SK-N-SH (cell line): ENCODE measurements around the gene LIMS1. TPM values are rescaled to one million over a fixed set of nuclear protein-coding genes. Genes with fewer than 3 reads are reported as not detected.
"Not testable (repeated sequence)": the region's sequence is repeated elsewhere in the genome, so short reads cannot be mapped to it uniquely, and the experiment has no call there.

Experiments used
- CTCF ChIA-PET: fragments of 300-600, 350-600 bp; formaldehyde crosslinking; extraction: SDS; loops from one replicate; lab custom pipeline; 2021; lab: Yijun Ruan, JAX
- POLR2A ChIA-PET: fragments of 350-600 bp; sonication (Branson Sonifier 250); formaldehyde crosslinking; extraction: SDS; loops from one replicate; lab custom pipeline; 2020; ENCODE audit warnings: antibody characterized with exemption, inconsistent platforms; lab: Yijun Ruan, JAX
- DNase-seq: peaks from one replicate; pipeline ENCODE4 v3.0.0; 2012
- H2AFZ ChIP-seq: fragments of 200-600 bp; sonication (generic); 2 replicates; pipeline ENCODE4 v1.8.1; 2016; ENCODE audit warnings: antibody characterized with exemption, mild to moderate bottlenecking, low read depth
- H3F3A ChIP-seq: fragments of 200-600 bp; sonication (generic); replicated peaks from 2 replicates; pipeline ENCODE3; 2016; ENCODE audit warnings: antibody characterized with exemption, mild to moderate bottlenecking; ENCODE audit not compliant: insufficient read depth
- H3K27ac ChIP-seq, 2 experiments: fragments of 200-500 bp in 1 of 2; fragments of 200-600 bp in 1 of 2; sonication (Bioruptor generic) in 1 of 2; sonication (generic), shearing (Covaris generic) in 1 of 2; 2 replicates each; pipeline versions ENCODE4 v1.5.1 to v1.6.1; 2014 to 2016; ENCODE audit warnings: low read depth in 2 of 2, inconsistent platforms in 1 of 2, low read length in 1 of 2, mild to moderate bottlenecking in 1 of 2, mixed read lengths in 1 of 2
- H3K27me3 ChIP-seq: fragments of 200-600 bp; sonication (generic), shearing (Covaris generic); 2 replicates; pipeline ENCODE4 v1.6.1; 2016; ENCODE audit warnings: mixed run types; ENCODE audit not compliant: insufficient read depth
- H3K36me3 ChIP-seq, 2 experiments: fragments of 200-500 bp in 1 of 2; fragments of 200-600 bp in 1 of 2; sonication (Bioruptor generic) in 1 of 2; sonication (generic) in 1 of 2; replicated peaks in 1 of 2; 2 replicates each; pipeline versions ENCODE3 to v1.5.1; 2014 to 2016; ENCODE audit warnings: low read length in 1 of 2, mild to moderate bottlenecking in 1 of 2; ENCODE audit not compliant: insufficient read depth in 2 of 2, control insufficient read depth in 1 of 2
- H3K4me1 ChIP-seq, 2 experiments: fragments of 200-500 bp in 1 of 2; fragments of 200-600 bp in 1 of 2; sonication (Bioruptor generic) in 1 of 2; sonication (generic), shearing (Covaris generic) in 1 of 2; 2 replicates each; pipeline versions ENCODE4 v1.5.1 to v1.6.1; 2014 to 2016; ENCODE audit warnings: low read depth in 1 of 2, low read length in 1 of 2, mixed run types in 1 of 2; ENCODE audit not compliant: insufficient read depth in 2 of 2, control insufficient read depth in 1 of 2
- H3K4me2 ChIP-seq: fragments of 200-600 bp; sonication (generic), shearing (Covaris generic); 2 replicates; pipeline ENCODE4 v1.6.1; 2017; ENCODE audit warnings: mixed run types
- H3K4me3 ChIP-seq, 2 experiments: fragments of 200-500 bp in 1 of 2; fragments of 200-600 bp in 1 of 2; sonication (Bioruptor generic) in 1 of 2; sonication (generic), shearing (Covaris generic) in 1 of 2; 2 replicates each; pipeline versions ENCODE4 v1.5.1 to v1.8.1; 2014 to 2016; ENCODE audit warnings: low read depth in 2 of 2, inconsistent platforms in 1 of 2, low read length in 1 of 2, mild to moderate bottlenecking in 1 of 2, mixed read lengths in 1 of 2, moderate library complexity in 1 of 2
- H3K79me2 ChIP-seq: fragments of 200-600 bp; sonication (generic); 2 replicates; pipeline ENCODE4 v1.8.1; 2017; ENCODE audit warnings: mild to moderate bottlenecking; ENCODE audit not compliant: insufficient read depth
- H3K9ac ChIP-seq: fragments of 200-600 bp; sonication (generic); 2 replicates; pipeline ENCODE4 v1.6.1; 2017; ENCODE audit warnings: mixed run types
- H3K9me2 ChIP-seq: fragments of 200-600 bp; sonication (generic); 2 replicates; pipeline ENCODE4 v1.6.1; 2017; ENCODE audit warnings: mixed run types
- H3K9me3 ChIP-seq: fragments of 200-600 bp; sonication (generic); 2 replicates; pipeline ENCODE4 v1.6.1; 2017; ENCODE audit warnings: mixed run types, mild to moderate bottlenecking, moderate library complexity
- H4K20me1 ChIP-seq: fragments of 200-600 bp; sonication (generic); 2 replicates; pipeline ENCODE4 v1.6.1; 2017; ENCODE audit warnings: mild to moderate bottlenecking, mixed run types; ENCODE audit not compliant: insufficient read depth
- EP300 ChIP-seq, 2 experiments: IDR thresholded peaks; 2 replicates each; pipeline versions ENCODE4 v1.4.0 to v1.6.1; 2012; ENCODE audit warnings: borderline replicate concordance in 1 of 2, low read depth in 1 of 2, low read length in 1 of 2
- FOSL2 ChIP-seq: IDR thresholded peaks from 2 replicates; pipeline ENCODE4 v1.4.0; 2012; ENCODE audit warnings: low read depth, mild to moderate bottlenecking, moderate library complexity, borderline replicate concordance
- JUND ChIP-seq: IDR thresholded peaks from 2 replicates; pipeline ENCODE4 v1.4.0; 2012
- RXRA ChIP-seq: IDR thresholded peaks from 2 replicates; pipeline ENCODE4 v1.4.0; 2012; ENCODE audit warnings: low read depth, mild to moderate bottlenecking, borderline replicate concordance
- TCF12 ChIP-seq: IDR thresholded peaks from 2 replicates; pipeline ENCODE4 v1.4.0; 2012
- WGBS: methylation state at CpG from one replicate; pipeline ENCODE4 v1.1.6; 2017; ENCODE audit warnings: low lambda C conversion rate; 5-methylcytosine and 5-hydroxymethylcytosine counted together
- polyA plus RNA-seq, 3 experiments: library from polyadenylated mRNA; depleted of rRNA; stranded (reverse); fragments of >200 nt; gene quantifications; 2 replicates each; pipeline ENCODE4 v1.2.3, GENCODE V29; 2012
- TF ChIP-seq, protein P1 (sequence below): IDR thresholded peaks from 2 replicates; pipeline ENCODE4; 2012
- TF ChIP-seq, protein P2 (sequence below): IDR thresholded peaks from 2 replicates; pipeline ENCODE4 v1.4.0; 2012; ENCODE audit warnings: low read depth

LIMS1 gene
- polyA plus RNA-seq, 1 of the 3 experiments (the other 2 are of a cell fraction) = 123 TPM

DNA sequence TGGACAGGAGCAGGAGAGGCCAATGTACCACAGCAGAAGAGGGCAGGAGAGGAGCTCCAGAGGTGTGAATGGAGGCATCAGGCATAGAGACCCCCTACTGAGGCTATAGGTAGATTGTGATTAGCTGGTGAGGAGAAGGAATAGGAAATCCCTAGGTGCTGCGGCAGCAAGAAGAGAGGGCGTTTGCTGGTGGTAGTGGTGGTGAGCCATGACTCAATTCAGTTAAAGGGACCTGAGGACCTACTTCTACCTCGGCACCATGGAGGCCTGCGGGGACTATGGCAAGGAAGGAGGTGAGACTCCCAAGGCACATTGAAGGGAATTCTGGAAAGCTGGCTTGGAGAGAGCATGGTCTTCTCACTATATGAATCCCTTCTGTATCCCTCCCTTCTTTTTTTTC is 127.2 kb downstream of the LIMS1 start:
- Histone ChIP-seq H3K9ac (peak overlapping the region; percentile 25; the same call in 1 of the 2 replicates), H3K27ac (peak overlapping the region; percentile 43 to 88; a peak in 3 of 4 replicates), H3K4me1 (peaks cover 0 to 16% of the 10 kb centered on the region in 2 experiments; a peak in 2 of 4 replicates), H3K79me2 (peaks cover 26% of the 10 kb centered on the region)
- CTCF ChIA-PET = interaction anchor here (0.6 kb wide), 1 partner anchor 37 kb away, joined by 3 read pairs; no protein-coding TSS in a partner anchor
- H3K36me3 ChIP-seq, H3F3A ChIP-seq, H3K9me2 ChIP-seq, H3K4me3 ChIP-seq, H3K4me2 ChIP-seq, H3K27me3 ChIP-seq, DNase-seq, POLR2A ChIA-PET, H3K9me3 ChIP-seq, H2AFZ ChIP-seq, H4K20me1 ChIP-seq: not testable (repeated sequence)
- 91% methylated on average over 3 of the region's 4 CpGs for WGBS

DNA sequence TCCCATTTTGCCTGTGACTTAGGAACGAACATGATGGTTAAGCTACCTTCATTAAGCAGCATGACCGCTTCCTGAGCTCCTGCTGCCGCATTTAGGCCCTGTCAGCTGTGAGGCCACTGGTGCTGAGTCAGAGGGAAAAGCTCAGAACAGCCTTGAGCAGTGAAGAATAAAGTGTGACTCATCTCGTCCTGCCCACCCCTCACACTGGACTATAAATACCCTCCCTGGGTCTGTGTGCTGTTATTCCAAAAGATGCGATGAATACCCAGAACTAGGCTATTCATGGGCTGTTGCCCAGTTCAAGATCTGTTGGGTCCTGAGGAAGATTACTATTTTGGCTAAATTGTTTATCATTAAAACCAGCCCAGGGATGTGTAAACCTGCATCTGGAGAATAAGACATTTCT is 127.9 kb downstream of the LIMS1 start:
- DNase-seq, CTCF ChIA-PET: not testable (repeated sequence)
- H3K9ac ChIP-seq = peak overlapping the region; percentile 33; the same call in 1 of the 2 replicates

DNA sequence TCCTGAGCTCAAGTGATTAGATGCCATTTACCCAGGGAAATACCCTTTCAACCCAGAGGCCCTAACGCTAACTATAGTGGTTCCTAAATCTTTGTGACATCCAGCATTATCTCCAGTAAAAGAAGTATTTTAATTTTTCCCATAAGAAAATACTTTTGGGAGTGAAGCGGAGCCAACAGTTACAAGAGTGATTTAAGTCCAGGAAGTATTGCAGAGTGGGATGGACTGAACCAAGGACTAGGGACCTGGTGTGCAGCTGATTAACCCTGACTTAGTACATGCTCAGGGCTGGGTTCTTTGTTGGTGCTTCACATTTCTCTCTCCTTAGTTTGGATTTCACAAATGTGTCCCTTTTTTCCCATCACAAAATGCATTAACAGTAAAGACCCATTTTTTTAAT is 129.1 kb downstream of the LIMS1 start:
- H3K9me3 ChIP-seq, H3F3A ChIP-seq, H3K4me3 ChIP-seq, CTCF ChIA-PET, H3K4me2 ChIP-seq, H4K20me1 ChIP-seq, H3K27me3 ChIP-seq, H3K36me3 ChIP-seq, H3K9me2 ChIP-seq, POLR2A ChIA-PET, DNase-seq, H3K9ac ChIP-seq, H2AFZ ChIP-seq: not testable (repeated sequence)
- peaks cover 28% of the 10 kb centered on the region for H3K79me2 ChIP-seq
- H3K4me1 ChIP-seq = peaks cover 0 to 16% of the 10 kb centered on the region in 2 experiments; a peak in 2 of 4 replicates
- peak overlapping the region in 1 of 2 experiments; percentile 88; a peak in 1 of 4 replicates for H3K27ac ChIP-seq
- 94% methylated on average over 2 of the region's 2 CpGs for WGBS

More for the DNA sequence above, 127.9 kb downstream of the LIMS1 start:
- H3K9me3 ChIP-seq, POLR2A ChIA-PET, H3K27me3 ChIP-seq, H3F3A ChIP-seq, H3K36me3 ChIP-seq, H2AFZ ChIP-seq, H4K20me1 ChIP-seq, H3K9me2 ChIP-seq, H3K4me3 ChIP-seq: not testable (repeated sequence)
- H3K4me2 ChIP-seq = peak overlapping the region; percentile 59
- H3K4me1 ChIP-seq = peaks cover 0 to 16% of the 10 kb centered on the region in 2 experiments; a peak in 2 of 4 replicates
- peaks cover 25% of the 10 kb centered on the region for H3K79me2 ChIP-seq
- WGBS = 14% methylated on average over 5 of the region's 5 CpGs
- TF ChIP-seq RXRA (peak; percentile 25; the same call in 1 of the 2 replicates), JUND (peak; percentile 70), EP300 (IDR thresholded peaks at IDR 0.05; ENCODE audit: borderline replicate concordance in 1 of 2, low read depth in 1 of 2, low read length in 1 of 2) (peak in 1 of 2 experiments; percentile 20; a peak in 1 of 4 replicates), TCF12 (peak; percentile 51), FOSL2 (peak; percentile 66)
- TF ChIP-seq, protein P1, sequence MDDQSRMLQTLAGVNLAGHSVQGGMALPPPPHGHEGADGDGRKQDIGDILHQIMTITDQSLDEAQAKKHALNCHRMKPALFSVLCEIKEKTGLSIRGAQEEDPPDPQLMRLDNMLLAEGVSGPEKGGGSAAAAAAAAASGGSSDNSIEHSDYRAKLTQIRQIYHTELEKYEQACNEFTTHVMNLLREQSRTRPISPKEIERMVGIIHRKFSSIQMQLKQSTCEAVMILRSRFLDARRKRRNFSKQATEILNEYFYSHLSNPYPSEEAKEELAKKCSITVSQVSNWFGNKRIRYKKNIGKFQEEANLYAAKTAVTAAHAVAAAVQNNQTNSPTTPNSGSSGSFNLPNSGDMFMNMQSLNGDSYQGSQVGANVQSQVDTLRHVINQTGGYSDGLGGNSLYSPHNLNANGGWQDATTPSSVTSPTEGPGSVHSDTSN = 0 out of 2 replicates have a peak, but pooled peaks have one; percentile 15
- TF ChIP-seq, protein P2, sequence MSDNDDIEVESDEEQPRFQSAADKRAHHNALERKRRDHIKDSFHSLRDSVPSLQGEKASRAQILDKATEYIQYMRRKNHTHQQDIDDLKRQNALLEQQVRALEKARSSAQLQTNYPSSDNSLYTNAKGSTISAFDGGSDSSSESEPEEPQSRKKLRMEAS = peak; percentile 35; the same call in 1 of the 2 replicates
- H3K27ac ChIP-seq = peak overlapping the region; percentile 28 to 88; a peak in 3 of 4 replicates

DNA sequence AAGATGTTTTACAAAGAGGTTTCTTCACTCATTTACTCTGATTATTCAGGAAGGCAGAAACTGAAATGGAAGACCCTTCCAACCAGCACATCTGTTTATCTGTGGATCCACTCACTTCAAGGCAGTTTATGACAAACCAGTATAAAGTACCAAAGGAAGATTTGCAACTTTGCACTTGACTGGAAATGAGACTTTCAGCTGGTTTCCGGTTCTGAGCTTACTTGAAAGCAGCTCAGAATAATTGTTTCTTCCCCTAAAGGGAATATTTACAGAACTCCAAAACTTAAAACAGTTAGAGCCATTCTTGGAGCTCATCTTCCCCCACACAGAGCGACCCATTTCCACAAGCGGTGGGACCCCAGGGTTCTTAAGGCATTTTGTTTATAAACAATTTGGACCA is 129.8 kb downstream of the LIMS1 start:
- peaks cover 33% of the 10 kb centered on the region for H3K79me2 ChIP-seq
- H3F3A ChIP-seq, CTCF ChIA-PET, H3K9ac ChIP-seq, H3K9me2 ChIP-seq, H3K9me3 ChIP-seq, H3K36me3 ChIP-seq, H2AFZ ChIP-seq, H3K4me3 ChIP-seq, H3K27me3 ChIP-seq, H4K20me1 ChIP-seq, DNase-seq, POLR2A ChIA-PET, H3K27ac ChIP-seq, H3K4me2 ChIP-seq: not testable (repeated sequence)
- peaks cover 0 to 16% of the 10 kb centered on the region in 2 experiments; a peak in 2 of 4 replicates for H3K4me1 ChIP-seq
- WGBS = 95% methylated on average over 3 of the region's 3 CpGs

DNA sequence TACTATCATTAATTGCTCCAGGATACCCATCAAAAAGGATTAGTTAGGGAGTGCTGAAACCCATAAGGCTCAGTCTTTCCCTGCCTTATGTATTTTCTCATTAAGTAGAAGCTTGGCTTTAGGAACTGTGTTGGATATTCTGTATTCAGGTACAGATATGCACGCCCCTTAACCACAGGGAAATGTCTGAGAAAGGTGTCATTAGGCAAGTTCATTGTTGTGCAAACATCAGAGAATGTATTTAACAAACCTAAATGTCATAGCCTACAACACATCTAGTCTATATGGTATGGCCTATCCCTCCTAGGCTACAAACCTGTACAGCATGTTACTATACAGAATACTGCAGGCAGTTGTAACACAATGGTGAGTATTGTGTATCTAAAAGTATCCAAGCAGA is 130.7 kb downstream of the LIMS1 start:
- DNase-seq, H3K9me2 ChIP-seq, CTCF ChIA-PET, H3K4me2 ChIP-seq, H3K27ac ChIP-seq, H3K36me3 ChIP-seq, H2AFZ ChIP-seq, H3K9me3 ChIP-seq, POLR2A ChIA-PET, H3K9ac ChIP-seq, H4K20me1 ChIP-seq, H3F3A ChIP-seq, H3K4me3 ChIP-seq, H3K27me3 ChIP-seq: not testable (repeated sequence)
- Histone ChIP-seq H3K79me2 (peaks cover 33% of the 10 kb centered on the region), H3K4me1 (peaks cover 0 to 16% of the 10 kb centered on the region in 2 experiments; a peak in 2 of 4 replicates)
- 100% methylated on average over 1 of the region's 1 CpG for WGBS
